Aorta (tissue), 5 donors: ENCODE measurements around the gene SF3B2. TPM values are rescaled to one million over a fixed set of nuclear protein-coding genes. Genes with fewer than 3 reads are reported as not detected.
A peak's percentile ranks its signal among the peaks of the same experiment; 100 is the strongest.

ENCODE experiments used
- ATAC-seq: fragments of 200-7000 bp; cut with Tn5 transposase; one replicate; pipeline ENCODE4 v1.9.1; 2022; ENCODE audit warnings: moderate library complexity; ENCODE audit not compliant: low FRiP score
- DNase-seq, 2 donors: peaks; one replicate each; pipeline ENCODE4 v3.0.0-alpha.2; 2020
- H3K27ac ChIP-seq, 2 donors: one replicate each; pipeline ENCODE4 v1.5.1; 2013; ENCODE audit warnings: low read length in 2 of 2, mild to moderate bottlenecking in 2 of 2, moderate library complexity in 2 of 2, control low read depth in 1 of 2, inconsistent platforms in 1 of 2, low read depth in 1 of 2
- H3K27me3 ChIP-seq, 2 donors: one replicate each; pipeline ENCODE4 v1.6.1; 2013; ENCODE audit warnings: control low read depth in 1 of 2, low read length in 1 of 2, mild to moderate bottlenecking in 1 of 2, moderate library complexity in 1 of 2; ENCODE audit not compliant: insufficient read depth in 2 of 2, control insufficient read depth in 1 of 2
- H3K36me3 ChIP-seq, 2 donors: one replicate each; pipeline ENCODE4 v1.6.1; 2013; ENCODE audit warnings: control low read depth in 1 of 2, low read length in 1 of 2, mild to moderate bottlenecking in 1 of 2; ENCODE audit not compliant: insufficient read depth in 2 of 2, control insufficient read depth in 1 of 2
- H3K4me1 ChIP-seq, 2 donors: one replicate each; pipeline ENCODE4 v1.6.1; 2013; ENCODE audit warnings: low read length in 2 of 2, control low read depth in 1 of 2, mild to moderate bottlenecking in 1 of 2, moderate library complexity in 1 of 2; ENCODE audit not compliant: insufficient read depth in 2 of 2, control insufficient read depth in 1 of 2
- H3K4me3 ChIP-seq, 2 donors: one replicate each; pipeline ENCODE4 v1.5.1; 2013; ENCODE audit warnings: low read length in 2 of 2, control low read depth in 1 of 2, mild to moderate bottlenecking in 1 of 2
- H3K9me3 ChIP-seq: one replicate; pipeline ENCODE4 v1.6.1; 2013; ENCODE audit warnings: mild to moderate bottlenecking, low read length; ENCODE audit not compliant: control insufficient read depth
- WGBS, 2 donors: extraction: QIAGEN DNeasy Blood & Tissue Kit; methylation state at CpG; one replicate each; pipeline ENCODE4 v1.1.7; 2013; 5-methylcytosine and 5-hydroxymethylcytosine counted together
- intact Hi-C, 2 donors: fragments of 100-400 bp; cut with DNase I; formaldehyde crosslinking; loops; one replicate each; pipeline versions ENCODE4 v1.14.2 to v1.15.0; 2022
- polyA plus RNA-seq, 2 donors: library from polyadenylated mRNA; stranded (reverse); fragments of 200-250 nt; gene quantifications; one replicate each; pipeline ENCODE4 v1.2.3, GENCODE V29; 2013
- total RNA-seq, 2 donors: library from RNA; stranded (reverse); fragmentation: NEBNext Ultra II Directional; extraction: Animal tissue kit (Norgen Biotek cat#: 25700); gene quantifications; one replicate each; pipeline ENCODE4 v1.2.1, GENCODE V29; 2021
- donor health status: healthy with polysubstance abuse.
- donor health status: Bipolar disorder and iron deficiency.
- donor health status: DM: no; HTN: no; CAD: no.
- donor health status: DM: no; HTN: no; CAD: no.
- donor health status: DM: yes; HTN: yes; CAD: no.

The SF3B2 gene
- total and polyA plus RNA-seq, 4 donors, result 59.0 to 146 (median 134) TPM

DNA sequence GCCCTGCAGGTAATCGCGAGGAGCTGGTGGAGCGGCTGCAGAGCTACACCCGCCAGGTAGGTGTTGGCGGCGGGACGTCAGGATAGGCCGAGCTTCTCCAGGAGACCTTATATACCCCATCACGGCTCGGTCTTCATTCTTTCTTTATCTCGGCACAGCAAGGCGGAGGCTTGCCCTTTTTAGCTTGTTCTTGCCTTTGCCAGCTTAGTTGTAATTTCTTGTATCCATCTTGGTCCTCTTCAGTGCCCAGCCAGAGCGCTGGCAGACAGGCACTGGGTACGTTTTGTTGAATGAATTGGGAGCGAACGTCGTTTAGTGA lies 459 bp downstream of the SF3B2 start:
- 0 to 1% methylated on average over 17 of the region's 17 CpGs for WGBS, 2 donors
- intact Hi-C loops, result no loop called here
- no peak for ATAC-seq
- H3K27me3 ChIP-seq, result no peaks in the 10 kb centered on the region
- no peak for DNase-seq
- H3K36me3 ChIP-seq, result no peaks in the 10 kb centered on the region
- H3K4me3 ChIP-seq, result peak overlapping the region; percentile 96 to 99
- H3K4me1 ChIP-seq, result peaks cover 0 to 4% of the 10 kb centered on the region in 2 donors
- H3K9me3 ChIP-seq, result no peaks in the 10 kb centered on the region
- H3K27ac ChIP-seq, result peak overlapping the region; percentile 45 to 76

DNA sequence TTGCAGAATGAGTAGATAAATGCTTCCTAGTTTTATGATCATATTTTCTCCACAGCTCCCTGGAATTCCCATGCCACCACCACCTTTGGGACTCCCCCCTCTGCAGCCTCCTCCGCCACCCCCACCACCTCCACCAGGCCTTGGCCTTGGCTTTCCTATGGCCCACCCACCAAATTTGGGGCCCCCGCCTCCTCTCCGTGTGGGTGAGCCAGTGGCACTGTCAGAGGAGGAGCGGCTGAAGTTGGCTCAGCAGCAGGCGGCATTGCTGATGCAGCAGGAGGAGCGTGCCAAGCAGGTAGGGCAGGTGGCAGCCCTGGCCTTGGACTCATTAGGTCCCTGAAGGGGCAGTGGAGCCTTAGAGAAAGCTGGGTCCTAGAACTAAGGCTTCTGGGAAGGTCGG lies 2.9 kb downstream of the SF3B2 start:
- ATAC-seq (no peak), DNase-seq (no peak)
- no peak overlapping the region for H3K4me3 ChIP-seq
- no peaks in the 10 kb centered on the region for H3K9me3 ChIP-seq
- H3K4me1 ChIP-seq, result peaks cover 0 to 4% of the 10 kb centered on the region in 2 donors
- no peak overlapping the region for H3K27ac ChIP-seq
- no peaks in the 10 kb centered on the region for H3K27me3 ChIP-seq
- H3K36me3 ChIP-seq, result peaks cover 7 to 12% of the 10 kb centered on the region in 2 donors
- intact Hi-C loops, result no loop called here
- WGBS, 2 donors, result 92 to 94% methylated on average over 7 of the region's 7 CpGs

DNA sequence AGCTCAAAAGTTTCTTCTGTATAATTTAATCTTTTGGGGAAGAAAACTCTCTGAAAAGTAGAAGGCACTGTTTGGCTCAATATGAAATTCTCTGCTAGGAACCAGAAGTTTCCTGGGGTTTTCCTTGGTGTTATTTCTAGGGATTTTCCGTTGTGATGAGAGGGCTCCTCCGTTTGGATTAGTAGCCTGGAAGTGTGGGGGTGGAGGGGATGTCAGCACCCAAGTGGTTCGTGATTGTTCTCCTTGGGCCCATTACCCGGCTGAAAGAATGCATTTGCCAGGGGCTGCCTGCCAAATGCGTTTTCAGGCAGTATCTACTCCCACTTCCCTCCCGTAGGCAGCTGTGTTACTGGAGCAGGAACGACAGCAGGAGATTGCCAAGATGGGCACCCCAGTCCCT lies 4.3 kb downstream of the SF3B2 start:
- H3K36me3 ChIP-seq, result peaks cover 12 to 19% of the 10 kb centered on the region in 2 donors
- intact Hi-C loops, result no loop called here
- no peak overlapping the region for H3K4me3 ChIP-seq
- ATAC-seq (no peak), DNase-seq (no peak)
- H3K9me3 ChIP-seq, result no peaks in the 10 kb centered on the region
- H3K27me3 ChIP-seq, result no peaks in the 10 kb centered on the region
- 38 to 47% methylated on average over 7 of the region's 7 CpGs for WGBS, 2 donors
- peaks cover 0 to 4% of the 10 kb centered on the region in 2 donors for H3K4me1 ChIP-seq
- H3K27ac ChIP-seq, result no peak overlapping the region

DNA sequence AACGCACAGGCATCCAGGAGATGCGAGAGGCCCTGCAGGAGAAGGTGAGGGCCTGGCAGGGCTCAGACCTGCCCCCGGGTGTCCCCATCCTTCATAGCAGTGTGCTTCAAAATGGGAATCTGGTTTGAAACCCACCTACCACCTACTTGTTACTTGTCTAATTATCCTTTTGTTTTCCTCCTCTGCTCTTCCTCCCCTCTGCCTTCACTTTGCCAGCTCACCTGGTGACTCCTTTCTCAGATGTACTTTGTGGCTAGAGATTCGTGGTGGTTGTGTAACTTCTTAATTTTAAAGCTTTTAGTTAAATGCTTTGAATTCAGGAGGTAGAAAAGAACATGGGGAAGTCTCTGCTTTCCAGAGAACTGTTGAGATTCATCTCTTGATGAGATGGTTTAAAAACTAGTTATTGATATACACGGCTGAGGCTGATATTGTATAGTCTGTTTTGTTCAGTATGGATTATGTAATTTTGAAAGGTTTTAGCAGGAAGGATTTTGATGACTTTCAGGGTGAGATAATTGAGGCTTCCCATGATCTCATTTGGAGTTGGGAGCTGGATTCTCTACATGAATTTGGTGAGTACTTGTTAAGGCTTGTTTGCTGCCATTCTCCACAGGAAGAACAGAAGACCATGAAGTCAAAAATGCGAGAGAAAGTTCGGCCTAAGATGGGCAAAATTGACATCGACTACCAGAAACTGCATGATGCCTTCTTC lies 8.0 kb downstream of the SF3B2 start:
- ATAC-seq, result no peak
- Histone ChIP-seq H3K4me1 (no peaks in the 10 kb centered on the region), H3K4me3 (no peak overlapping the region), H3K27ac (no peak overlapping the region), H3K36me3 (peaks cover 17 to 29% of the 10 kb centered on the region in 2 donors), H3K27me3 (no peaks in the 10 kb centered on the region), H3K9me3 (no peaks in the 10 kb centered on the region)
- 74 to 77% methylated on average over 8 of the region's 8 CpGs for WGBS, 2 donors
- intact Hi-C loops, result no loop called here
- DNase-seq, result no peak

DNA sequence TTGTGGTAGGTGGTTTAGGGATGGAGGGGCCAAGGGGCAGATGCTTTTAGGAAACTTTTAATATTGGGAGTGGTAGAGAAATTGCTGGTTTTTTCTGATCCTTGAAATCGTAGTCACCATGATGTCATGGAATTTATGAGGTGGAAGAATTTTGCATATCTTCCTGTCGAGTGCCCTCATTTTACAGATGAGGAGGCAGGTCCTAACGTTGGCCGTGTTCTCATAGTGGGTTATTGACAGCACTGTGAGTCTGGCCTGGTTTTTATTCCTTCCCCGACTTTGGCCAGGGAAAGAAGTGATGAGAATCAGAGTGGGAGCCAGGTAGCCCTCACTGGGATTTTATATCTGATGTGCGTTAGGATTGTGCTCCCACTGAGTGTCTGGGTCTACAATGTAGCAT lies 9.1 kb downstream of the SF3B2 start:
- Histone ChIP-seq H3K36me3 (peaks cover 17 to 29% of the 10 kb centered on the region in 2 donors), H3K4me3 (no peak overlapping the region), H3K9me3 (no peaks in the 10 kb centered on the region), H3K27ac (no peak overlapping the region), H3K4me1 (no peaks in the 10 kb centered on the region), H3K27me3 (no peaks in the 10 kb centered on the region)
- ATAC-seq, result no peak
- DNase-seq, result no peak
- WGBS, 2 donors, result 72 to 77% methylated on average over 6 of the region's 6 CpGs
- intact Hi-C loops, result no loop called here

DNA sequence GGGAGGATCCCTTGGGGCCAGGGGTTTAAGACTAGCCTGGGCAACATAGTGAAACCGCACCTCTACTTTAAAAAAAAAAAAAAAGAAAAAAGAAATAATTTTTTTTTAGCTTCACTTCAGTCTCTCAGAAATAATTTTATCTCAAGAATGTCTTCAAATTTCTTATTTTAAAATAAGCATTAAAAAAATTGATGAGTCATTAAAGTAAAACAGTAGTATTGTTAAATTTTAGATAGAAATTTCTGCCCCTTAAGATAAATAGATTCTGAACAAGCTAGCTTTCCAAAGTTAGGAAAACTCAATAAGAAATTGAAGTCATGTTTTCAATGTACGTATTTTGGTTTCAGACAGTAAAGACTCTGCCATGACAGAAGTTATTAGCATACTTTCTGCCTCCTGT lies 10.2 kb downstream of the SF3B2 start:
- H3K27ac ChIP-seq, result no peak overlapping the region
- no peaks in the 10 kb centered on the region for H3K4me1 ChIP-seq
- H3K36me3 ChIP-seq, result peaks cover 17 to 30% of the 10 kb centered on the region in 2 donors
- ATAC-seq (no peak), DNase-seq (no peak)
- intact Hi-C loops, result no loop called here
- H3K27me3 ChIP-seq, result no peaks in the 10 kb centered on the region
- no peak overlapping the region for H3K4me3 ChIP-seq
- 81 to 83% methylated on average over 2 of the region's 2 CpGs for WGBS, 2 donors
- H3K9me3 ChIP-seq, result no peaks in the 10 kb centered on the region

DNA sequence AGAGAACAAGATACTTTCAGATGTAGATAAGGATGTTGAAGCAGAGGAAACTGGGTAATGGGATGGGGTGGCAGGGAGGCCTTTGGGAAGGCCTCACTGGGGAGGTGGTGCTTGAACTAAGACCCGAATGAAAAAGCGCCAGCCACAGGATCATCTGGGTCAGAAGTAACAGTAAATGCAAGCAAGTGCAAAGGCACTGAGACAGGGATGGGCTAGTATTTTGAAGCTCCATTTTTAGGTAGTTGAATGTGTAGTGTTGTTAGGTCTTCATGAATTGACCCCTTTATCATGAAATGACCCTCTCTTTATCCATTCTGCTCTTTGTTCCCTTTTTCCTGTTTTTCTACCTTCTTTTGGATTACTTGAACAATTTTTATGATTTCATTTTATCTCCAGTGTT lies 11.7 kb downstream of the SF3B2 start:
- Histone ChIP-seq H3K27ac (no peak overlapping the region), H3K36me3 (peaks cover 10 to 30% of the 10 kb centered on the region in 2 donors), H3K9me3 (no peaks in the 10 kb centered on the region), H3K4me3 (no peak overlapping the region), H3K4me1 (no peaks in the 10 kb centered on the region), H3K27me3 (no peaks in the 10 kb centered on the region)
- intact Hi-C loops, result no loop called here
- no peak for ATAC-seq
- WGBS, 2 donors, result 92 to 98% methylated on average over 2 of the region's 2 CpGs
- DNase-seq, result no peak

DNA sequence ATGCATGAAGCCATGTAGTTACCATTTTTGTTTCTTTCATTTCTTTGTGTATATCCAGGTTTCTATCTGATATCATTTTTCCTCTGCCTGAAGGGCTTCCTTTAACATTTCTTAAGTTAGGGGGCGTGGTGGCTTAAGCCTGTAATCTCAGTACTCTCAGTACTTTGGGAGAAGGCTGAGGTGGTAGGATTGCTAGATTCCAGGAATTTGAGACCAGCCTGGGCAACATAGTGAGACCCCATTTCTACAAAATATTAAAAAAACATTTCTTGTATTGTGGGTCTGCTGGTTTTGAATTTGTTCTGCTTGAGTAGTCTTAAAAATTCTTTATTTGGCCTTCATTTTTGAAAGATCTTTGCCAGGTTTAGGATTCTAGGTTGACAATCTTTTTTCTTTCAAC lies 12.4 kb downstream of the SF3B2 start:
- intact Hi-C loops, result no loop called here
- H3K4me3 ChIP-seq, result no peak overlapping the region
- no peak overlapping the region for H3K27ac ChIP-seq
- DNase-seq (no peak), ATAC-seq (no peak)
- no peaks in the 10 kb centered on the region for H3K27me3 ChIP-seq
- H3K36me3 ChIP-seq, result peaks cover 10 to 25% of the 10 kb centered on the region in 2 donors
- WGBS, 2 donors, result 96 to 100% methylated on average over 1 of the region's 1 CpG
- no peaks in the 10 kb centered on the region for H3K9me3 ChIP-seq
- H3K4me1 ChIP-seq, result no peaks in the 10 kb centered on the region

DNA sequence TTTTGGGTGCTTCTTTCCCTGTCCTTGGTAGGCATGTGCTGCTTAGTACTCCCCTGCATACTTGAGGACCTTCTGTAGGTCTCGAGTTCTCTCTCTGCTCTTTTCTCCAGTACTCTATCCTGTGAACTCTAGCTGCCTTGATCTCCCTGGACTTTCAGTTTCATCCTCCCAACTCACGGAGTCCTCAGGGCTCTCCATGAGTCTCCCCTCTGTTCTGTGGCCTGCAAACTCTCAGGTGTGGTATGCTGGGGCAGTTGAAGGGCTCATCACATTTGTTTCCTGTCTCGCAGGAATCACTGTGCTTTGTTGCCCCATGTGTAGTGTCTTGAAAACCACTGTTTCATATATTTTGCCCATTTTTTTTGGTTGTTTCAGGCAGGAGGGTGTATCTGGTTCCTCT lies 14.6 kb downstream of the SF3B2 start:
- 83 to 91% methylated on average over 3 of the region's 3 CpGs for WGBS, 2 donors
- ATAC-seq (no peak), DNase-seq (no peak)
- Histone ChIP-seq H3K36me3 (peaks cover 5 to 12% of the 10 kb centered on the region in 2 donors), H3K27me3 (no peaks in the 10 kb centered on the region), H3K9me3 (no peaks in the 10 kb centered on the region), H3K4me1 (no peaks in the 10 kb centered on the region), H3K4me3 (no peak overlapping the region), H3K27ac (no peak overlapping the region)
- intact Hi-C loops, result loop anchor here in 1 of 2 donors (5.0 kb wide), 1 partner anchor 66 kb away; no protein-coding TSS in a partner anchor
